Measurements from ENCODE around the gene LPAR1.

DNA sequence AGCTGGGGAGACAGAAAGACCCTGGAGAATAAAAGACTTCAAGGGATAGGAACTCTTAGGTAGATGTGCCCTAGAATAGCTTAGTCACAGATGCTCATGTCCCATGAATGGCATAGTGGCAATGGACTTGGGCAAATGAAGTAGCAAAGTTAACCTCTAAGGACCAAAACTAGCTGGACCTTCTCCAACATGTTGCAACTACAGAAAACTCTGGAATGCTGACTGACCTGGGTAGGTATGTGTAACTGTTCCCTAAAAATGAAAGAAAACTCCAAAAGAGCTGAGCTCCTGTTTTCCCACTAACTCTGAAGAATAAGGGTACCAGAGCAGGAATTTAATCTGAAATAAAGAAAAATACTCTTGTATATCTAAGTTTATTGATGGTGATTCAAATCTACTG lies 12.5 kb upstream of the LPAR1 start:
- TF ChIP-seq, protein P1, sequence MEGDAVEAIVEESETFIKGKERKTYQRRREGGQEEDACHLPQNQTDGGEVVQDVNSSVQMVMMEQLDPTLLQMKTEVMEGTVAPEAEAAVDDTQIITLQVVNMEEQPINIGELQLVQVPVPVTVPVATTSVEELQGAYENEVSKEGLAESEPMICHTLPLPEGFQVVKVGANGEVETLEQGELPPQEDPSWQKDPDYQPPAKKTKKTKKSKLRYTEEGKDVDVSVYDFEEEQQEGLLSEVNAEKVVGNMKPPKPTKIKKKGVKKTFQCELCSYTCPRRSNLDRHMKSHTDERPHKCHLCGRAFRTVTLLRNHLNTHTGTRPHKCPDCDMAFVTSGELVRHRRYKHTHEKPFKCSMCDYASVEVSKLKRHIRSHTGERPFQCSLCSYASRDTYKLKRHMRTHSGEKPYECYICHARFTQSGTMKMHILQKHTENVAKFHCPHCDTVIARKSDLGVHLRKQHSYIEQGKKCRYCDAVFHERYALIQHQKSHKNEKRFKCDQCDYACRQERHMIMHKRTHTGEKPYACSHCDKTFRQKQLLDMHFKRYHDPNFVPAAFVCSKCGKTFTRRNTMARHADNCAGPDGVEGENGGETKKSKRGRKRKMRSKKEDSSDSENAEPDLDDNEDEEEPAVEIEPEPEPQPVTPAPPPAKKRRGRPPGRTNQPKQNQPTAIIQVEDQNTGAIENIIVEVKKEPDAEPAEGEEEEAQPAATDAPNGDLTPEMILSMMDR (IDR thresholded peaks at IDR 0.05), result no peak
- TF ChIP-seq POLR2AphosphoS5 (IDR thresholded peaks at IDR 0.05; ENCODE audit: low read depth, low read length), result no peak
- TF ChIP-seq TCF7L2 (IDR thresholded peaks at IDR 0.05; ENCODE audit: low read depth, low read length), result no peak
- TF ChIP-seq SIN3A (IDR thresholded peaks at IDR 0.05; ENCODE audit: borderline replicate concordance, insufficient read depth, low read depth, low read length), result no peak

Measured in Panc1 (cell line).